Mucosa of rectum (tissue), 2 donors: ENCODE measurements around the gene PPP1R13L.
"Not testable (repeated sequence)": the region's sequence is repeated elsewhere in the genome, so short reads cannot be mapped to it uniquely, and the experiment has no call there.

Experiments
- H3K27ac ChIP-seq, 2 donors: one replicate each; pipeline ENCODE4 v1.7.0; 2013; ENCODE audit warnings: inconsistent platforms in 2 of 2, low read depth in 2 of 2, low read length in 2 of 2
- H3K27me3 ChIP-seq, 2 donors: one replicate each; pipeline ENCODE4 v1.7.0; 2013; ENCODE audit warnings: low read length in 2 of 2; ENCODE audit not compliant: control insufficient read depth in 2 of 2, insufficient read depth in 2 of 2
- H3K36me3 ChIP-seq, 2 donors: one replicate each; pipeline ENCODE4 v1.7.0; 2013; ENCODE audit warnings: low read length in 2 of 2; ENCODE audit not compliant: control insufficient read depth in 2 of 2, insufficient read depth in 2 of 2
- H3K4me1 ChIP-seq, 2 donors: one replicate each; pipeline ENCODE4 v1.7.0; 2013; ENCODE audit warnings: low read length in 2 of 2, mild to moderate bottlenecking in 1 of 2; ENCODE audit not compliant: control insufficient read depth in 2 of 2, insufficient read depth in 2 of 2
- H3K4me3 ChIP-seq, 2 donors: one replicate each; pipeline ENCODE4 v1.7.0; 2013; ENCODE audit warnings: low read length in 2 of 2
- H3K9ac ChIP-seq, 2 donors: one replicate each; pipeline ENCODE4 v1.7.0; 2013; ENCODE audit warnings: low read length in 2 of 2, low read depth in 1 of 2, mild to moderate bottlenecking in 1 of 2
- H3K9me3 ChIP-seq, 2 donors: one replicate each; pipeline ENCODE4 v1.7.0; 2013; ENCODE audit warnings: low read length in 2 of 2; ENCODE audit not compliant: control insufficient read depth in 2 of 2
- donor health status: healthy.
- donor health status: Normal muscosa, but diverticular disease.

The PPP1R13L gene

GRCh38 chr19:45408121-45408520 lies 3.3 kb upstream of the PPP1R13L start:
- Histone ChIP-seq H3K27ac (no peak overlapping the region), H3K9ac (no peak overlapping the region), H3K4me3 (no peak overlapping the region), H3K4me1 (peaks cover 30 to 37% of the 10 kb centered on the region in 2 donors), H3K9me3 (no peaks in the 10 kb centered on the region), H3K36me3 (peaks cover 0 to 7% of the 10 kb centered on the region in 2 donors), H3K27me3 (no peaks in the 10 kb centered on the region)

- H3K9ac ChIP-seq, H3K36me3 ChIP-seq, H3K27me3 ChIP-seq, H3K27ac ChIP-seq, H3K4me3 ChIP-seq, H3K9me3 ChIP-seq: not testable (repeated sequence)
- peaks cover 33 to 43% of the 10 kb centered on the region in 2 donors for H3K4me1 ChIP-seq
Observed at GRCh38 chr19:45407585-45407984, 2.7 kb upstream of the PPP1R13L start.

GRCh38 chr19:45407091-45407375 lies 2.2 kb upstream of the PPP1R13L start:
- Histone ChIP-seq H3K27me3 (no peaks in the 10 kb centered on the region), H3K9me3 (no peaks in the 10 kb centered on the region), H3K9ac (peak overlapping the region; percentile 61 to 77), H3K27ac (no peak overlapping the region), H3K4me3 (peak overlapping the region; percentile 94 to 96), H3K36me3 (peaks cover 0 to 1% of the 10 kb centered on the region in 2 donors), H3K4me1 (peaks cover 35 to 46% of the 10 kb centered on the region in 2 donors)

- H3K4me3 ChIP-seq = peak within 1 kb of the TSS; percentile 94 to 96
- peaks cover 35 to 46% of the 10 kb centered on the region in 2 donors for H3K4me1 ChIP-seq
- no peaks in the 10 kb centered on the region for H3K9me3 ChIP-seq
- peak within 1 kb of the TSS; percentile 77 to 90 for H3K9ac ChIP-seq
- H3K27me3 ChIP-seq = no peaks in the 10 kb centered on the region
- peak within 1 kb of the TSS; percentile 92 to 97 for H3K27ac ChIP-seq
- H3K36me3 ChIP-seq = peaks cover 0 to 1% of the 10 kb centered on the region in 2 donors
Observed at GRCh38 chr19:45406226-45407090, 1.6 kb upstream of the PPP1R13L start, which contains the start of gene POLR1G. POLR1G (plus strand) TSS chr19:45406644; CDS start chr19:45406697, 53 bp downstream.

- peak overlapping the region; percentile 77 to 90 for H3K9ac ChIP-seq
- peaks cover 0 to 1% of the 10 kb centered on the region in 2 donors for H3K36me3 ChIP-seq
- no peaks in the 10 kb centered on the region for H3K27me3 ChIP-seq
- H3K9me3 ChIP-seq = no peaks in the 10 kb centered on the region
- peak overlapping the region; percentile 94 to 96 for H3K4me3 ChIP-seq
- H3K27ac ChIP-seq = peak overlapping the region; percentile 92 to 97
- H3K4me1 ChIP-seq = peaks cover 35 to 46% of the 10 kb centered on the region in 2 donors
Observed at GRCh38 chr19:45405435-45406225, 761 bp upstream of the PPP1R13L start.

GRCh38 chr19:45403781-45404556 lies 900 bp downstream of the PPP1R13L start:
- Histone ChIP-seq H3K36me3 (peaks cover 0 to 1% of the 10 kb centered on the region in 2 donors), H3K4me1 (peaks cover 35 to 46% of the 10 kb centered on the region in 2 donors), H3K9me3 (no peaks in the 10 kb centered on the region), H3K27me3 (no peaks in the 10 kb centered on the region), H3K4me3 (peak overlapping the region; percentile 94 to 96), H3K27ac (peak overlapping the region; percentile 92 to 97), H3K9ac (peak overlapping the region; percentile 77 to 84)

GRCh38 chr19:45403272-45403671 lies 1.6 kb downstream of the PPP1R13L start:
- H3K9me3 ChIP-seq = no peaks in the 10 kb centered on the region
- peak overlapping the region in 1 of 2 donors; percentile 94 for H3K4me3 ChIP-seq
- no peak overlapping the region for H3K27ac ChIP-seq
- H3K36me3 ChIP-seq = peaks cover 0 to 1% of the 10 kb centered on the region in 2 donors
- peak overlapping the region; percentile 13 to 32 for H3K9ac ChIP-seq
- peaks cover 39 to 50% of the 10 kb centered on the region in 2 donors for H3K4me1 ChIP-seq
- H3K27me3 ChIP-seq = no peaks in the 10 kb centered on the region

- peaks cover 38 to 53% of the 10 kb centered on the region in 2 donors for H3K4me1 ChIP-seq
- no peaks in the 10 kb centered on the region for H3K9me3 ChIP-seq
- peak overlapping the region in 1 of 2 donors; percentile 38 for H3K27ac ChIP-seq
- peak overlapping the region; percentile 13 to 14 for H3K9ac ChIP-seq
- H3K4me3 ChIP-seq = no peak overlapping the region
- no peaks in the 10 kb centered on the region for H3K27me3 ChIP-seq
- H3K36me3 ChIP-seq = no peaks in the 10 kb centered on the region
Observed at GRCh38 chr19:45402298-45403061, 2.4 kb downstream of the PPP1R13L start.

GRCh38 chr19:45401815-45402214 lies 3.1 kb downstream of the PPP1R13L start:
- H3K27me3 ChIP-seq = no peaks in the 10 kb centered on the region
- no peak overlapping the region for H3K27ac ChIP-seq
- peaks cover 31 to 47% of the 10 kb centered on the region in 2 donors for H3K4me1 ChIP-seq
- no peaks in the 10 kb centered on the region for H3K9me3 ChIP-seq
- no peak overlapping the region for H3K9ac ChIP-seq
- H3K36me3 ChIP-seq = no peaks in the 10 kb centered on the region
- no peak overlapping the region for H3K4me3 ChIP-seq
